Transverse colon (tissue), 4 donors: ENCODE measurements around the gene MYH9. TPM values are rescaled to one million over a fixed set of nuclear protein-coding genes. Genes with fewer than 3 reads are reported as not detected.
"Not testable (repeated sequence)": the region's sequence is repeated elsewhere in the genome, so short reads cannot be mapped to it uniquely, and the experiment has no call there.

Experiments
- DNase-seq: peaks from one replicate; pipeline ENCODE4 v3.0.0-alpha.2; 2019
- H3K27ac ChIP-seq, 4 donors: fragments of 200-600 bp; sonication (generic); 2 replicates each; pipeline ENCODE4 v1.5.1; 2016 to 2018; ENCODE audit warnings: inconsistent platforms in 4 of 4
- H3K27me3 ChIP-seq: fragments of 200-600 bp; sonication (generic); 2 replicates; pipeline ENCODE4 v1.5.1; 2017; ENCODE audit warnings: inconsistent platforms
- H3K36me3 ChIP-seq, 4 donors: fragments of 200-600 bp; sonication (generic); 2 replicates each; pipeline ENCODE4 v1.5.1; 2017 to 2019; ENCODE audit warnings: inconsistent platforms in 4 of 4
- H3K4me1 ChIP-seq, 4 donors: fragments of 200-600 bp; sonication (generic); 2 replicates each; pipeline ENCODE4 v1.5.1; 2017 to 2020; ENCODE audit warnings: inconsistent platforms in 4 of 4
- H3K4me3 ChIP-seq, 4 donors: fragments of 200-600 bp; sonication (generic); 1 replicate in 1 of 4; 2 replicates in 3 of 4; pipeline versions ENCODE4 v1.5.1 to v1.6.1; 2017 to 2019; ENCODE audit warnings: inconsistent platforms in 4 of 4
- H3K9me3 ChIP-seq, 2 donors: fragments of 200-600 bp; sonication (generic); 2 replicates each; pipeline ENCODE4 v1.5.1; 2017 to 2019; ENCODE audit warnings: inconsistent platforms in 2 of 2
- EP300 ChIP-seq: sonication (generic); formaldehyde crosslinking; IDR thresholded peaks from one replicate; pipeline ENCODE4 v1.6.1; 2017; ENCODE audit warnings: antibody characterized with exemption, low read depth
- POLR2A ChIP-seq: fragments of 450-650 bp; IDR thresholded peaks from one replicate; pipeline ENCODE4 v1.6.1; 2016; ENCODE audit warnings: antibody characterized with exemption, mild to moderate bottlenecking, moderate library complexity
- POLR2AphosphoS5 ChIP-seq, 3 donors: sonication (generic); formaldehyde crosslinking; IDR thresholded peaks; one replicate each; pipeline ENCODE4 v1.6.1; 2016; ENCODE audit warnings: antibody characterized with exemption in 3 of 3
- WGBS, 2 donors: methylation state at CpG; one replicate each; pipeline ENCODE4 v1.1.5; 2018; ENCODE audit warnings: low coverage in 1 of 2; 5-methylcytosine and 5-hydroxymethylcytosine counted together
- in situ Hi-C, 4 donors: fragments of 200-750 bp; cut with MboI; loops; one replicate each; pipeline versions ENCODE4 v1.15.0 to v1.15.1; 2017; ENCODE audit warnings: low sequenced_read_pairs in 3 of 4, low pct_ligation_motif_present in 1 of 4, low pct_unique_long_range_greater_than_20kb in 1 of 4
- intact Hi-C: fragments of 100-400 bp; cut with DNase I; formaldehyde crosslinking; loops from one replicate; pipeline ENCODE4 v1.15.1; 2023; ENCODE audit warnings: low total_unique reads
- total RNA-seq, 4 donors: library from RNA; depleted of rRNA; stranded (reverse); fragments of >200 nt; gene quantifications; one replicate each; pipeline ENCODE4 v1.1.0, GENCODE V29; 2016
- TF ChIP-seq, protein P1 (sequence below), 5 experiments: fragments of 200-600 bp in 3 of 5; fragments of 450-650 bp in 2 of 5; sonication (generic) in 3 of 5; IDR thresholded peaks; 1 replicate in 2 of 5; 2 replicates in 3 of 5; pipeline ENCODE4 v1.5.1; 2016 to 2017; ENCODE audit warnings: antibody characterized with exemption in 5 of 5, inconsistent platforms in 3 of 5, mild to moderate bottlenecking in 2 of 5, moderate library complexity in 1 of 5

Gene MYH9
- total RNA-seq, 4 donors from 2014 or later = 385 to 511 (median 460) TPM

DNA sequence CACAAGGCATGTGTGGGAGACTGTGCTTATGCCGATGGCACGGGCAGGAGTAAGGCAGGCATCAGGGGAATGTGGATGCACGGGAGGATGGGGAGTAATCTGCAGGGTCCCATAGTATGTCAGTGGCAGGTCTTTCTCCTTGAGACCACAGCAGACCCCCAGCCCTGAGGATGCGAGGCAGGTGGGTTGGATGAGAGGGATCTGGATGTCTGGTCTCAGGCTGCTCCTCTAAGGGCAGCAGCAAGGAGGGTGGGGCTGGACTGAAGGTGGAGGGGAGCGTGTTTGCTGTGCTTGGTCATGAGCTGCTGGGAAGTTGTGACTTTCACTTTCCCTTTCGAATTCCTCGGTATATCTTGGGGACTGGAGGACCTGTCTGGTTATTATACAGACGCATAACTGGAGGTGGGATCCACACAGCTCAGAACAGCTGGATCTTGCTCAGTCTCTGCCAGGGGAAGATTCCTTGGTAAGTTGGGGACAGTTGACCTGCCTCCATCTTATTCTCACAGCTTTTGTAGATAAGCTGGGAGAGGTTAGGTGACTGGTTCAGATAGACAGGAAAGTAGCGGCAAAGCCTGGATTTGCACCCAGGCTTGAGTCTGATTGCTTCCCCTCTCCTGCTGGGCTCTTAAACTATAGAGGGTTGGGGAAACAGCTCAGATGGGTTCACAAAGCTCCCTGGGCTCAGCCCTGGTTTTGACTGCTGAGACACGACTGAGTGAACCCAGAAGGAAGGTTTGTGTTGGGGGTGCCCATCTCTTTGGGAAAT lies 134.8 kb downstream of the MYH9 start, which contains the start of gene APOL1:
APOL1 (plus strand) TSS at position 380 of the 769 bp plus-strand sequence. CDS start 1,823 bp downstream, outside the sequence.
- Histone ChIP-seq H3K4me3 (peak within 1 kb of the TSS; percentile 26 to 50 (median 36)), H3K27ac (peak within 1 kb of the TSS; percentile 78 to 84 (median 80)), H3K36me3 (no peaks in the 10 kb centered on the region), H3K9me3 (no peaks in the 10 kb centered on the region), H3K4me1 (peaks cover 11 to 35% (median 28%) of the 10 kb centered on the region in 4 donors), H3K27me3 (no peaks in the 10 kb centered on the region)
- intact Hi-C loops (no loop called here), in situ Hi-C loops (no loop called here)
- peak; percentile 71 for DNase-seq
- WGBS, 2 donors = 24 to 50% methylated on average over 1 to 10 of the region's 10 CpGs
- TF ChIP-seq EP300 (no peak), POLR2A (peak; percentile 58), POLR2AphosphoS5 (IDR thresholded peaks at IDR 0.05) (peak; percentile 73 to 79 (median 73))
- TF ChIP-seq, protein P1, sequence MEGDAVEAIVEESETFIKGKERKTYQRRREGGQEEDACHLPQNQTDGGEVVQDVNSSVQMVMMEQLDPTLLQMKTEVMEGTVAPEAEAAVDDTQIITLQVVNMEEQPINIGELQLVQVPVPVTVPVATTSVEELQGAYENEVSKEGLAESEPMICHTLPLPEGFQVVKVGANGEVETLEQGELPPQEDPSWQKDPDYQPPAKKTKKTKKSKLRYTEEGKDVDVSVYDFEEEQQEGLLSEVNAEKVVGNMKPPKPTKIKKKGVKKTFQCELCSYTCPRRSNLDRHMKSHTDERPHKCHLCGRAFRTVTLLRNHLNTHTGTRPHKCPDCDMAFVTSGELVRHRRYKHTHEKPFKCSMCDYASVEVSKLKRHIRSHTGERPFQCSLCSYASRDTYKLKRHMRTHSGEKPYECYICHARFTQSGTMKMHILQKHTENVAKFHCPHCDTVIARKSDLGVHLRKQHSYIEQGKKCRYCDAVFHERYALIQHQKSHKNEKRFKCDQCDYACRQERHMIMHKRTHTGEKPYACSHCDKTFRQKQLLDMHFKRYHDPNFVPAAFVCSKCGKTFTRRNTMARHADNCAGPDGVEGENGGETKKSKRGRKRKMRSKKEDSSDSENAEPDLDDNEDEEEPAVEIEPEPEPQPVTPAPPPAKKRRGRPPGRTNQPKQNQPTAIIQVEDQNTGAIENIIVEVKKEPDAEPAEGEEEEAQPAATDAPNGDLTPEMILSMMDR (IDR thresholded peaks at IDR 0.05) = no peak

DNA sequence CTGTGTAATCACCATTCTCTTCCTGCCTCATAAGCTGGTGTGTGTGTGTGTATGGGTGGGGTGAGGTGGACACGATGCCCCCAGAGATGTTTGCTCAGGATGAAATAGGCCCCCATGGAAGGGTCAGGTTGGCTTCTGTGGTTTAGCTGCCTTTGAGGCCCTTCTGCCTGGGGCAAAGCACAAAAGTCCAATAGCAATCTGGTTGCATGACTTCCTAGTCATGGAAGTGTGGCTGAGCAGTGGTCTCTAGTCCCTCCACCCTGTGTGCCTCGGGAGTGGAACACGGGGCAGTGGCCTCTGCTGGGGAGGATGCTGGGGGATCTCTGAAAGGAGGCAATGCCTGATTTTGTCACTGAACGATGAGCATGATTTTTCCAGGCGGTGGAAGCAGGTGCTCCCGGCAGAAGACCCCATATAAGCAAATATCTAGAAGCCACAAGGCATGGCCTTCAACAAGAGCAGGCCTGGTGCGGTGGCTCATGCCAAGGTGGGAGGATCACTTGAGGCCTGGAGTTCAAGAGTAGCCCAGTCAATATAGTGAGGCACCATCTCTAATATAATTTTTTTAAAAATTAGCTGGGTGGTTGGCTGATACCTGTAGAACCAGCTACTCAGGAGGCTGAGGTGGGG lies 135.7 kb downstream of the MYH9 start:
- H3K4me3 ChIP-seq, in situ Hi-C loops, intact Hi-C loops, H3K27me3 ChIP-seq, DNase-seq, H3K9me3 ChIP-seq, H3K36me3 ChIP-seq: not testable (repeated sequence)
- Histone ChIP-seq H3K4me1 (peaks cover 11 to 31% (median 26%) of the 10 kb centered on the region in 4 donors), H3K27ac (peak overlapping the region; percentile 78 to 84 (median 80))
- WGBS, 2 donors = 87% methylated on average over 7 of the region's 7 CpGs; no CpG with 5 or more reads in 1 of the 2 donors

DNA sequence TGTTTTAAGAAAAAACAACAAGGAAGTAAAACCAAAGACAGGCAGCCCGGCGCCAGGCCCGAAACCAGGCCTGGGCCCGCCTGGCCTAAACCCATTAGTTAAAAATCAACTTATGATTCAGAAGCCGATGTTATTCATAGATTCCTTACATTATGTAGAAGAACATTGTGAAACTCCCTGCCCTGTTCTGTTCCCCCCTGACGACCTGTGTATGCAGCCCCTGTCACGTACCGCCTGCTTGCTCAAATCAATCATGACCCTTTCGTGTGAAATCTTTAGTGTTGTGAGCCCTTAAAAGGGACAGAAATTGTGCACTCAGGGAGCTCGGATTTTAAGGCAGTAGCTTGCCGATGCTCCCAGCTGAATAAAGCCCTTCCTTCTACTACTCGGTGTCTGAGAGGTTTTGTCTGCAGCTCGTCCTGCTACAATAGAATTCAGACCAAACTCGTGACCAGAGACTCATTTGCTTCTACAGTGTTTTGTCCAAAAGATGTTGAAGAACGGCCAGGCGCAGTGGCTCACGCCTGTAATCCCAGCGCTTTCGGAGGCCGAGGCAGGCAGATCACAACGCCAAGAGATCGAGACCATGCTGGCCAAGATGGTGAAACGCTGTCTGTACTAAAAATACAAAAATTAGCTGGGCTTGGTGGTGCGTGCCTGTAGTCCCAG lies 137.3 kb downstream of the MYH9 start:
- H3K27ac ChIP-seq, H3K4me3 ChIP-seq, H3K9me3 ChIP-seq, H3K27me3 ChIP-seq, in situ Hi-C loops, DNase-seq, intact Hi-C loops, H3K36me3 ChIP-seq: not testable (repeated sequence)
- 79 to 88% methylated on average over 10 to 24 of the region's 24 CpGs for WGBS, 2 donors
- peaks cover 11 to 28% (median 22%) of the 10 kb centered on the region in 4 donors for H3K4me1 ChIP-seq

DNA sequence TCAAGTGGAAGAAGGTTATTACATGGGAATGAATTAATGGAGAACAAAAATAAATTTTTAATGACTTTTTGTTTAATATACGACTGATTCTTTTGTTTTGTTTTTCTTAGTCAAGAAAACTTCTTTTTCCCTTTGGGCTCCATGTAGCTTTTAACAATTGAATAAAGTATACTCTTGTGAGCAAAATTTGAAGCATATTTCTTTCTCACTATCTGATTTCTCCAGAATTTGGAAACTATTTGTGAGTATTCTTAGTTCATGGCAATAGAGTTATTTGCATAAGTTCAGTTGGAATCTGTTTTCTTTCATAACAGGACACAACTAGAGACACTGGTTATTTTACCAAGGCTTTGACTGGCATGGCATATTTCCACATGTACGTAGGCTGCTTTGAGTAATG lies 138.6 kb downstream of the MYH9 start:
- Histone ChIP-seq H3K27me3 (no peaks in the 10 kb centered on the region), H3K4me1 (peaks cover 8 to 21% (median 14%) of the 10 kb centered on the region in 4 donors), H3K4me3 (no peak overlapping the region), H3K27ac (no peak overlapping the region), H3K9me3 (no peaks in the 10 kb centered on the region), H3K36me3 (no peaks in the 10 kb centered on the region)
- WGBS, 2 donors = 89 to 99% methylated on average over 2 of the region's 2 CpGs
- no peak for DNase-seq
- intact Hi-C loops = no loop called here
- TF ChIP-seq POLR2A (no peak), EP300 (no peak), POLR2AphosphoS5 (IDR thresholded peaks at IDR 0.05) (no peak)
- TF ChIP-seq, protein P1 (IDR thresholded peaks at IDR 0.05) = no peak
- in situ Hi-C loops = no loop called here

DNA sequence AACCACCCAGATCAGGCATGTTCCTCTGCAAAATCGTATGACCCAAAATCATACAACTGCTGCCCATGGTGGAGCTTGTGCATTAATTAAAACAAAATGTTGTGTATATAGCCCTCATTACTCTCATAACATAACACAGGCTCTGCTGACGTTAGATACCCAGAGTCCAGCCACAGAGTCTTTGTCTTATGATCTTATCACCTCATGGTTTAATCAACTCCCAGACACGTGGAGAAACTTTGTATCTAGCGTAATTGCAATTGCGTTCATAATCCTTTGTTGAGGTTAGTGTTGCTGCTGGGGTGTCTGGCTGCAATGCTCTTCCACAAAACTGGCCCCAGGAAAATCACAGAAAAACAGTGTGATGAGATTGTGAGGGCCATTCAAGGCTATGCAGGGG lies 139.8 kb downstream of the MYH9 start:
- intact Hi-C loops (no loop called here), in situ Hi-C loops (no loop called here)
- Histone ChIP-seq H3K36me3 (no peaks in the 10 kb centered on the region), H3K9me3 (no peaks in the 10 kb centered on the region), H3K27me3 (no peaks in the 10 kb centered on the region), H3K4me1 (peaks cover under 1 to 11% (median 7%) of the 10 kb centered on the region in 4 donors), H3K27ac (no peak overlapping the region), H3K4me3 (no peak overlapping the region)
- DNase-seq = no peak
- TF ChIP-seq POLR2A = no peak
- no peak for TF ChIP-seq EP300
- 65 to 69% methylated on average over 2 to 5 of the region's 5 CpGs for WGBS, 2 donors
